GM19372 (cell line): ENCODE results near the gene RSPO4.

ENCODE experiments used
- ATAC-seq: cut with Tn5 transposase; IDR thresholded peaks from one replicate; pipeline ENCODE4 v1.9.1; 2021; ENCODE audit warnings: mild to moderate bottlenecking, low read depth, moderate library complexity; ENCODE audit not compliant: unreplicated experiment

Gene RSPO4

GRCh38 chr20:946826-947225 is 55.3 kb downstream of the RSPO4 start:
- ATAC-seq = no peak

DNA sequence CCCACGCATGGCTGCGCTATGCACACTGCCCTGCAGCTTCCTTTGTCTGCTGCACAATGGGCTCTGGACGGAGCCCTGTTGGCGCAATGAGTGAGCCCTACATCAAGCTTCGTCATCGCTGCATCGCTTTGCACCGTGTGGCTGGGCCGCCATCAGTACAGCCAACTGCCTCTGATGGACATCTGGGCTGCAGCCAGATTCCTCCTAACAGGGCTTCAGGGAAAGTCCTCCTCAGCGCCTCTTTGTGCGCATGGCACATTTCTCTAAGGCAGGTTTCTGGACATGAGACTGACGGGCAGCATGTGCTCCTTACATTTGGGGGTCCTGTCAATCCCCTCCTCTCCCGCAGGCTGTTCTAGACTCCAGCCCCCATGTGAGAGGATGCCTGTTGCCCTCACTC is 56.3 kb downstream of the RSPO4 start:
- no peak for ATAC-seq

- ATAC-seq = no peak
Measured at GRCh38 chr20:944774-945410, 57.2 kb downstream of the RSPO4 start.

DNA sequence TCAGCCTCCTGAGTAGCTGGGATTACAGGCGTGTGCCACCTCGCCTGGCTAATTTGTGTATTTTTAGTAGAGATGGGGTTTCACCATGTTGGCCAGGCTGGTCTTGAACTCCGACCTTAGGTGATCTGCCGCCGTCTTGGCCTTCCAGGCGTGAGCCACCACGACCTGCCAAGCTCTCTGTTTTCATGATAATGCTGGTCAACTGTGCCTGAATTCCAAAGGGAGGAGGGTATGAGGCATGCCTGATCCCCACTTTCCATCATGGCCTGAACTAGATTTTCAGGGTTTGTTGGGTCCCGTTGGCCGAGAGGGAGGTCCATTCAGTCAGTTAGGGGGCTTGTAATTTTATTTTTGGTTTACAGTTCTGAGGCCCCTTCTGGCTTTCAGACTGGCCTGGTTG is 58.0 kb downstream of the RSPO4 start:
- no peak for ATAC-seq

- no peak for ATAC-seq
Measured at GRCh38 chr20:942611-943010, 59.5 kb downstream of the RSPO4 start.

DNA sequence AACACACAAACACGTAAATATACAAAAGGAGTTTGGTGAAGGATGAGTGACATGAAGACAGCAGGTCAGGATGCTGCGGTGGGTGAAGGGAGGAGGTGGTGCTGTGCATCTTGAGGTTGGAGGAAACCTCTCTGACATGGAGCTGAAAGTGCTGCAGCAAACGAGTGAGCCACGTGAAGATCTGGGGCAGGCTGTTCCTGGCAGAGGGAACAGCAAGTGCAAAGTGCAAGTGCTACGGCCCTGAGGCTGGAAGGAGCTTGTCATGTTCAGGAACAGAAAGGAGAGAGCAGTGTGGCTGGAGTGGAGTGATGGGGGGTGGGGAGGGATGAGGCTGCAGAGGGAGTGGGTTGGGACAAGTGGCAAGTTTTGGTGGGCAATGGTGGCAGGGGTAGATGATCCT is 61.2 kb downstream of the RSPO4 start:
- ATAC-seq = no peak

DNA sequence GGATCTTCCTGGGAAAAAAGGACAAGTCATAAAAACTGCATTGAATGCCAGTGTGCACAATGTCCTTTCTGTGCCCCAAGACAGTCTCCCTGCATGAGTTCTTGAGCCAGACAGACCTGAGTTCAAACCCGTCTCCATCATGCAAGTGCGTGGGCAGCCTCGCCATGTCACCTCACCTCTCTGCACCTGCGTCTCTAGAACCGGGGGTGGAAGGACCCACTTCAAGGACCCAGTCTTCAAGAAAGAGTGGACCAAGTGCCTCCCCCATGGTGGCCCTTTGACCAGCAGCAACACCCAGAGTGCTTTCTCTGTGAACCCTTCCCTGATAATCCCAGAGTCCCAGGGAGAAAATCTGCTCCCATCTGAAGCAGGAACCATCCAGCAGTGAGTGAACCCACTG is 62.5 kb downstream of the RSPO4 start:
- ATAC-seq = no peak

GRCh38 chr20:934186-934840 is 67.8 kb downstream of the RSPO4 start:
- no peak for ATAC-seq

- no peak for ATAC-seq
Measured at GRCh38 chr20:933029-933428, 69.1 kb downstream of the RSPO4 start.

GRCh38 chr20:931401-931800 is 70.7 kb downstream of the RSPO4 start:
- ATAC-seq = no peak

DNA sequence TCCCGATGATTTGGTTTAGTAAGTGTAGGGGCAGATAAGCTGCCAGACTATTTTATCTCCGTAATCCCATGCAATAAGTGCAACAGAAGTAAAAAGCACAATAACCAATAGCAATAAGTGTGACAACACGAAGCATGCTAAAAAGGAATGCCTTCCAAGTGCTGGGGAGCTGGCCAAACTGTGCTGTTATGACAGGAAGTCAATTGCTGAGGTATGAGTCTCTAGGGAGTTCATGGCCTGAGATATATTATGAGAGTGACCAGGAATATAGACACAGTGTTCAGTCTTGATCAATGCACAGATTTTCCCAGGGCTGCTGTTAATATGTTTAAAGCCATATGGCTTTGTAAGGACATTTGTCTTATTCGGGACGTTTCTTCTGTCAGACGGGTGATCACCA is 75.4 kb downstream of the RSPO4 start:
- ATAC-seq = no peak

DNA sequence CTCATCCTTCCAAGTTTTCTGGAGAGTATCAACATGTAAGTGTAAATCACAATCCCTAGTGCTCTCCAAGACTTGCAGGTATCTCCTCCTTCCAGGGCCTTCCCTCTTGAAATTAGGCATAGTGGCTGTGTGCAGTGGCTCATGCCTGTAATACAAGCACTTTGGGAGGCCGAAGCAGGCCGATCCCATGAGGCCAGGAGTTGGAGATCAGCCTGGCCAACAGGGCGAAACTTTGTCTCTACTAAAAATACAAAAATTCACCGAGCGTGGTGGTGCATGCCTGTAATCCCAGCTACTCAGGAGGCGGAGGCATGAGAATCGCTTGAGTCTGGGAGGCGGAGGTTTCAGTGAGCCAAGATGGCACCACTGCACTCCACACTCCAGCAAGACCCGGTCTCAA is 76.6 kb downstream of the RSPO4 start:
- ATAC-seq = no peak

DNA sequence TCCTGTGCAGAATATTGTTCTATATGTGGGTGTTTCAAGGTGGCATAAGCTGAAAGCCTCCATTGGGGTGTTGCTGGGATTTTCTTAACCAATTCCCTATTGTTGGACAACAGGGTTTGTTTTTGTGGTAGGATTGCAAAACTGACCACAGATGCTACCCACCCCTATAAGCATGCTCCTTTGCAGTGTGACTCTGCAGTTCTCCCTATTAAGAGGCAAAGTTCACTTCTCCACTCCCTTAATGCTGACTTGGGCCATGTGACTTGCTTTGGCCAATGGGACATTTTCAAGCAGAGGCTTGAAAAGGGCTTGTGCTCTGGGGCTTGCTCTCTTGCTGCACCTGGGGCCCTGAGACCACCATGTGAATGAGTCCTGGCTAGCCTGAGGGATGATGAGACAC is 77.5 kb downstream of the RSPO4 start:
- ATAC-seq = no peak

GRCh38 chr20:922781-923180 is 79.3 kb downstream of the RSPO4 start:
- no peak for ATAC-seq

- ATAC-seq = no peak
Measured at GRCh38 chr20:921068-921467, 81.0 kb downstream of the RSPO4 start.

- no peak for ATAC-seq
Measured at GRCh38 chr20:920311-920710, 81.8 kb downstream of the RSPO4 start.

DNA sequence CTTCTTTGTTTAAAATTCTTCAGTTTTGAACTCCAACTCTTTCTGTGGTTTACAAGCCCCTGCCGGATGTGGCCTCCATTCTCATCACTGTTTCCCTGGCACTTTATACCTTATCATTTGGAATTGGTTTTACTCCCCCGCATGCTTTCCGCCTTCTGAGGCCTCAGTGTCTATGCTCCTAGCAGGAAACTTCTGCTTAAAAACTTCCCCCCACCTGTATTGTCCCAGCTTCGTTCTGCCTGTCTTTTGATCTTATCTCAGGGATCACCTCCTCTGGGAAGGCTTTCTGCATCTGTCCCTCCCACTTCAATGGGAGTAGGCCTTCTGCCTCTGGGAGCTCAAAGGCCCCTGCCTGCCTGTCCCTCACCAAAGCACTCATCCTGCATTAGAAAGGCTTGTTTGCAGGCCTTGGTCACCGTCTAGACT is 82.6 kb downstream of the RSPO4 start:
- no peak for ATAC-seq

- no peak for ATAC-seq
Measured at GRCh38 chr20:917416-917815, 84.7 kb downstream of the RSPO4 start.

DNA sequence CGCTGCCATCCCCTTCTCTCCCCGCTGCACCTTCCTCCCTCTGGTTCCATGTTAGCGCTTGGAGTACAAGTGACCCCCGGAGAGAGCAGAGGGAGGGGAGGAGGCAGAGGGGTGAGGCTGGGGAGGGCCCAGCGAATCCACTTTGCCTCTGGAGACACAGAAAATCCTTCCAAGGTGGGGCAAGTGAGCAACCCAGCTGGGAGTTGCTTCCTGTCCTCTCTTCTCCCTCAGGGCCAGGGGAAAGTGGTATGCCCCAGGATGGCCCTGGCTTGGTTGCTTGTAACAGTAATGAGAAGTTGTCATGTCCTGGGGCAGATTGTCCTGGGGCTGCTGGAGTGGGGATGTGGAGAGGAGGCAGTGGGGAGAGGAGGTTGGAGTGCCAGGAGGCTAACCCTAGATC is 85.3 kb downstream of the RSPO4 start:
- no peak for ATAC-seq

DNA sequence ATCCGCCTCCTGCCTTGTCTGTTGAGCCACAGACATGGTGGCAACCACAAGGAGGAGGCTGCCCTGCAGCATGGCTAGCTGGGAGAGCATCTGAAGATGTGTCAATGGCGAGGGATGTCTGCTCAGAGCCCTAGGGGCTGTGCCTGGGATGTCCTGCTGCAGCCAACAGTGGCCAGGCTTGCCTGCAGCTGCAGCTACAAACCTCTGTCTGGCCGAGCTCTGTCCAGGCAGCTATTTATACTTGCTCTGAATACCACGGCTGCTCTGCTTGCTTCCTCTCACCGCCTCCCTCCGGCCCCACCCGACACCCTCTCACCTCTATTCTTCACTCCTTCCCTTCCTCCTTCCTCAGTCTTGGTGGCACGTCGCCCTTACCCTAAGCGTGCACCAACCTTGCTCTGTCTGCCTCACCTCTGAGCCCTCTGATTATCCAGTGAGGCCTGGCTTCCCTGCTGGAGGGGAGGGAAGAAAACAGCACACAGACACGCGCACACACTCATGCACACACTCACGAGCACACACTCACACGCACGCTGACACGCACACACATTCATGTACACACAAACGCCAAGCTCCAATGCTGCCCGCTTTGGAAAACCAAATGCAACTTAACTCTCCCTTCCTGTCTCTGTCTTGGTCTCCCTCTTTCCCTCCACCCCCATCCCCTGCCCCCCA is 85.8 kb downstream of the RSPO4 start, which contains the start of gene ANGPT4:
TSS of gene ANGPT4 (minus strand) at position 210 of the 675 bp plus-strand sequence. CDS start at position 90, 120 bp downstream.
- ATAC-seq = no peak

DNA sequence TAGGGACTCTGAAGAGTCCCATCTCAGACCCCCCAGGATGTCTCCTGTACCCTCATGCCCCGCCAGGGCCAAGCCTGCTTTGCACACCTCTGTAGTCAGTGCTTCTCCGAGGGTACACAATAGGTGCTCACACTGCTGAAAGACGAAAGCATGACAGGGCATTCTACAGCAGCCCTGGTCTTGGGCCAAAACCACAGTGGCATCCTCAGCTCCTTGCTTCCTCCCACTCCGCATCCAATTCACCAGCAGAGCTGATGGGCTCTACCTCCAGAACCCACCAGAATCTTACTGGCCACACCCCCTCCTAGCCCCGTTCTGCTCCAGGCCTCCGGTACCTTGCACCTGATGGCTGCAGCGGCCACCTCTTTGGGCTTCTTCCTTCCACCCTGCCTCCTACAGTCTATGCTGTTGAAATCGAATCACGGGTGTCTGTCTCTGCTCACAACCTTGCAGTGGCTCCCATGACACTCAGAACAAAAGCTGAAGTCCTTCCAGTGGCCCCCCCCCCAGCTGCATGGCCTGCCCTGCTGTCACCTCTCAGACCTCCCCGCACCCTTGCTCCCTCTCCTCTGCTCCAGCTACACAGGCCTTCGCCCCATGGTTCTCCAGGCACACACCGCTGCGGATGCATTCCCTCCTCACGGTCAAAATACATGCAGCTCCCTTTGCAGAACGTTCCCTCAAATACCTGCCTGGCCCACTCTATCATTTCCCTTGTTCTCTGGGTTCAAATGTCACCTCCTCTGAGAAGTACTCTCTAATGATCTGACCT is 87.2 kb downstream of the RSPO4 start:
- no peak for ATAC-seq
